HG02943 (cell line): ENCODE measurements around the gene SIGLEC5.

Experiments used
- ATAC-seq: cut with Tn5 transposase; IDR thresholded peaks from one replicate; pipeline ENCODE4 v1.9.1; 2021; ENCODE audit warnings: mild to moderate bottlenecking, low read depth, moderate library complexity; ENCODE audit not compliant: unreplicated experiment

SIGLEC5 gene

GRCh38 chr19:51628153-51628939, 1.9 kb downstream of the SIGLEC5 start:
- no peak for ATAC-seq

DNA sequence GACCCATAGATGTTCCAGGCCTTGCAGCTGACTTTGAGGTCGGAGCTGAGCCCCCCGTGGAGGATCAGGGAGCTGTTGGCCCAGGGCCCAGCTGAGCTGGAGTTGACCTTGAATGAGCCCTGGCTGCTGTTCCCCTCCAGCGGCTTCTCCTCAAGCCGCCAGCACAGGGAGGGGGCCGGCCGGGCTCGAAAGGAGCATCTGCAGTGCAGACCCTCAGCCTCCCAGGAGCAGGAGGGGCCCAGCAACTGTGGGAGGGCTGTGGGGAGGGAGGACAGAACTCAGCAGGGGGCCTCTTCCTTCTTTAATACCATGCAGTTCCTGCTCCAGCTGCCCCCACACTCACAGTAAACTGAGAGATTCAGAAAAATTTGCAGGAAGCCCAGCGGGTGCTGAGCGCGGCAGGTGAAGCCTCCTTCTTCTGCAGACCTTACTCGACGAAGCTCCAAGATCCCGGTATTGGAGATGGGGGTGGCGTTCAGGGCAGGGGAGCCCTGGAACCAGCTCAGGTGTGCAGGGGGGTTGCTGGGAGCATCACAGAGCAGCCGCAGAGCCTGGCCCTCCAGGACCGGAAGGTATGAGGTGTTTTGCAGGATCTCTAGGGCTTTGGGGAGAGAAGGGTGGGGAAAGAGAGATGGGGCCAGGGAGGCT, 2.6 kb downstream of the SIGLEC5 start:
- no peak for ATAC-seq

DNA sequence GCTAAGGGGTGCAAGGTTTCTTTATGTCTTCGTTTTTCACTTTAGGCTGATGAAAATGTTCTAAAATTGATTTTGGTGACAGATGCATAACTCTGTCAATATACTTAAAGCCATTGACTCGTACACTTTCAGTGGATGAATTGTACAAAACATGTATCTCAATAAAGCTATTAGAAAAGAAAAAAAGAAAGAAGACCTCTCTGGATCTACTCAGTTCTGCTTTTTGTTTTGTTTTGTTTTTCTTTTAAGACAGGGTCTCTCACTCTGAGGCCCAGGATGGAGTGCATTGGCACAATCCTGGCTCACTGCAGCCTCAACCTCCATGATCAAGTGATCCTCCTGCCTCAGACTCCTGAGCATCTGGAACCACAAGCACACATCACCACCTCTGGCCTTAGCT, 3.5 kb downstream of the SIGLEC5 start:
- ATAC-seq = no peak

DNA sequence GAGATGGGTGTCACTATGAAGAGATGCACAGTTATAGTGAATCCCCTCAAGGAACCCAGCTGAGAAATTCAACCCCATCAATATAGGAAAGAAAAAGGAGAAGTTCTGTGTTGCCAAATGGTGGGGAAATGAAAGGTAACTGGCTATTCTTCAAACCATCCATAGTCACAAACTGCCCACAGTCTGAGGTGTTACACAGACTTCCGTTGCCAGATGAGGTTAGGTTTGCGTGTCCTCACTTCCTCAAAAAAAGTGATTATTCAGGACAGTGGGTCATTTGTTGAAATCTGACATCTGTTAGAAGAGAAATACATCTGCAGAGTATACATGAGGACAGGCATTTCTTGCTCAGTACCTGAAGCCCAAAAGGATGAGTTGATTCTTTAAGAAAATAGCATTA, 9.0 kb downstream of the SIGLEC5 start:
- ATAC-seq = no peak

GRCh38 chr19:51615991-51616390, 14.2 kb downstream of the SIGLEC5 start:
- ATAC-seq = no peak

DNA sequence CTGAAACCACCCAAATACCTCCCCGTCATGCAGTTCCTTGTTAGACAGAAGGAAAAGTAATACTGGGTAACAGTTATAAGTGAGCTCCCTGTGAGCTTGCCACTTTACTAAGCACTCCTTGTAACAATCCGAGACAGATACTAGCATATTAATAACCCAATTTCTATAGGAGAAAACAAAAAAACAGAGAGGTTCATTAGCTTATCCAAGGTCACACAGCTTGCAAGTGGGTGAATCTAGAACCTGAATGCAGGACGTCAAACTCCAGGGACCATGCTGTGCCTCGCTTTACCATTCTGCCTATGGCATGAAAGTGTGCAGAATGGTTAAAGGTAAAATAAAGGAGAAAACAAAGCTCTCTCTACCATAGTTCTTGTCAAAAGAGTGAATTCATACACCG, 15.4 kb downstream of the SIGLEC5 start:
- no peak for ATAC-seq

- no peak for ATAC-seq
These were observed 19.6 kb downstream of the SIGLEC5 start for GRCh38 chr19:51610576-51610975.

GRCh38 chr19:51607920-51608562, 22.2 kb downstream of the SIGLEC5 start:
- no peak for ATAC-seq

- peak; percentile 89 for ATAC-seq
These were observed 23.1 kb downstream of the SIGLEC5 start for GRCh38 chr19:51607077-51607476.

GRCh38 chr19:51602189-51602854, 27.9 kb downstream of the SIGLEC5 start:
- ATAC-seq = no peak

DNA sequence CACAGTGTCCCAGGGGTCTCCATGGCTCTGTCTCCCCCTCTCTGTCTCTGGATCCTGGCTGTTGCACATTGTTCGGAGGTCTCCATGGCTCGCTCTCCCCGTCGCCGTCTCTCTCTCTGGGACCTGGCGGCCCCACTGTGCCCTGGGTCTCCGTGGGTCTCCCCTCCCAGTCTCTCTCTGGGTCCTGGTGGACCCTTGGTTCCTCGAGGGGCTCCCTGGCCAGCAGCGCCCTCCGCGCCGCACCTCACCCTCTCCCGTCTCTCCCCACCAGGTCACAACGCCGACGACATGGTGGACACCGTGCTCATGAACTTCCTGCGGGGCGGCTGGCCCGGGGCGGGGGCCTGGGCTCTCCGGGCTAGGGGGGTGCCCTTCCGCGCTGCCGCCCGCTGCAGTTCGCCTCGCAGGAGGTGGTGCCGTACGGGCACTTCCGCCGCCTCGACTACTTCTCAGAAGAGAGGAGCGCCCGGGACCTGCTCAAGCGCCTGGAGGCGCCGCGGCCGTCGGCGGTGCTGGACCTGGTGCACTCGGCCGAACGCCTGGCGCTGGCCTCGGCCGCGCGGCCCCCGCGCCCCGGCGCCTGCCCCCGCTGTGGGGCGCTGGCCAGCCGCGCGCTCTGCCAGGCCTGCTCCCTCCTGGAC, 29.1 kb downstream of the SIGLEC5 start:
- no peak for ATAC-seq

GRCh38 chr19:51599084-51599483, 31.1 kb downstream of the SIGLEC5 start:
- ATAC-seq = no peak

- ATAC-seq = no peak
These were observed 31.9 kb downstream of the SIGLEC5 start for GRCh38 chr19:51598159-51598915.

- ATAC-seq = no peak
These were observed 34.7 kb downstream of the SIGLEC5 start for GRCh38 chr19:51595190-51596175.

GRCh38 chr19:51594774-51595109, 35.5 kb downstream of the SIGLEC5 start:
- no peak for ATAC-seq

- ATAC-seq = peak; percentile 90
These were observed 36.0 kb downstream of the SIGLEC5 start for GRCh38 chr19:51593969-51594773.

- no peak for ATAC-seq
These were observed 36.9 kb downstream of the SIGLEC5 start for GRCh38 chr19:51593138-51593890.
